ENCODE data around the gene ATOSB.

DNA sequence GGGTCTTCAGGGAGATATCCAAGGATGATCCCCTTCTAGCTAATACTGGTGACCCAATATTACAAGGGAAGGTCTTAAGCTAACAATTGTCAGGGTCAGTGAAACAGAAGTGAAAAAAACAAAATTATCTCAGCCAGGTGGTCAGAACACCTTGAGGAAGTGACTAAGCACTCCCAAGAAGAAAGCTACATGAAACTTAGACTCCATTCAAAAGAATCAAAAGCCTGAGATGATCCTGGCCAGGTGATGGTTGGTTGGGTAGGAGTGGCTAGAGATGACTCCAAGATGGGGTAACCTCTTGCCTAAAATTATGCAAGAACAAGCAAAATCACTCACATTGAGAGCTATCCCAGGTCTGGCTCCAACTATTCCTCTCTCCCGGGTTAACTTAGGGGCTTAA lies 48.6 kb downstream of the ATOSB start:
- TF ChIP-seq POLR2A (IDR thresholded peaks at IDR 0.05), result no peak
- TF ChIP-seq, protein P1, sequence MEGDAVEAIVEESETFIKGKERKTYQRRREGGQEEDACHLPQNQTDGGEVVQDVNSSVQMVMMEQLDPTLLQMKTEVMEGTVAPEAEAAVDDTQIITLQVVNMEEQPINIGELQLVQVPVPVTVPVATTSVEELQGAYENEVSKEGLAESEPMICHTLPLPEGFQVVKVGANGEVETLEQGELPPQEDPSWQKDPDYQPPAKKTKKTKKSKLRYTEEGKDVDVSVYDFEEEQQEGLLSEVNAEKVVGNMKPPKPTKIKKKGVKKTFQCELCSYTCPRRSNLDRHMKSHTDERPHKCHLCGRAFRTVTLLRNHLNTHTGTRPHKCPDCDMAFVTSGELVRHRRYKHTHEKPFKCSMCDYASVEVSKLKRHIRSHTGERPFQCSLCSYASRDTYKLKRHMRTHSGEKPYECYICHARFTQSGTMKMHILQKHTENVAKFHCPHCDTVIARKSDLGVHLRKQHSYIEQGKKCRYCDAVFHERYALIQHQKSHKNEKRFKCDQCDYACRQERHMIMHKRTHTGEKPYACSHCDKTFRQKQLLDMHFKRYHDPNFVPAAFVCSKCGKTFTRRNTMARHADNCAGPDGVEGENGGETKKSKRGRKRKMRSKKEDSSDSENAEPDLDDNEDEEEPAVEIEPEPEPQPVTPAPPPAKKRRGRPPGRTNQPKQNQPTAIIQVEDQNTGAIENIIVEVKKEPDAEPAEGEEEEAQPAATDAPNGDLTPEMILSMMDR (IDR thresholded peaks at IDR 0.05), result no peak
